Stimulated activated naive CD8-positive, alpha-beta T cell treated with anti-CD3 and anti-CD28 coated beads, Interleukin-15, Interleukin-2, amounts not matched to agents 100 U/mL and 50 U/mL, for 24 hours (primary cell): ENCODE measurements around the gene PTPRN.
A peak's percentile ranks its signal among the peaks of the same experiment; 100 is the strongest.
"Not testable (repeated sequence)": the region's sequence is repeated elsewhere in the genome, so short reads cannot be mapped to it uniquely, and the experiment has no call there.

Experiments used
- ATAC-seq: fragments of 150-1000 bp; cut with Tn5 transposase; one replicate; pipeline ENCODE4 v1.10.0; 2021
- DNase-seq: peaks from one replicate; pipeline ENCODE4 v3.0.0; 2021

The PTPRN gene

GRCh38 chr2:219270055-219270372 is 39.2 kb downstream of the PTPRN start:
- ATAC-seq (no peak), DNase-seq (no peak)

GRCh38 chr2:219269362-219270054 is 39.7 kb downstream of the PTPRN start:
- ATAC-seq (no peak), DNase-seq (no peak)

GRCh38 chr2:219268294-219268693 is 40.9 kb downstream of the PTPRN start:
- ATAC-seq (no peak), DNase-seq (no peak)

GRCh38 chr2:219266886-219267285 is 42.3 kb downstream of the PTPRN start:
- no peak for ATAC-seq
- no peak for DNase-seq

- ATAC-seq (no peak), DNase-seq (no peak)
These were observed 43.0 kb downstream of the PTPRN start for GRCh38 chr2:219266232-219266631.

- no peak for ATAC-seq
- no peak for DNase-seq
These were observed 48.0 kb downstream of the PTPRN start for GRCh38 chr2:219261024-219261855.

GRCh38 chr2:219258942-219259341 is 50.3 kb downstream of the PTPRN start:
- DNase-seq, ATAC-seq: not testable (repeated sequence)

GRCh38 chr2:219254590-219255201 is 54.5 kb downstream of the PTPRN start:
- DNase-seq (peak; percentile 41), ATAC-seq (peak; percentile 44)

- ATAC-seq = peak; percentile 75
- peak; percentile 92 for DNase-seq
These were observed 55.2 kb downstream of the PTPRN start, which contains the start of gene TUBA4A for GRCh38 chr2:219253753-219254589. Gene TUBA4A, minus strand, starts transcription at chr2:219253918. Its CDS starts 60 bp downstream, at chr2:219253858.

GRCh38 chr2:219252900-219253752 is 56.1 kb downstream of the PTPRN start, which contains the start of gene TUBA4B:
Gene TUBA4B, plus strand, starts transcription at chr2:219253243. Its CDS starts 165 bp downstream, at chr2:219253408.
- DNase-seq (peak; percentile 59), ATAC-seq (peak; percentile 6)

- no peak for DNase-seq
- ATAC-seq = no peak
These were observed 56.7 kb downstream of the PTPRN start for GRCh38 chr2:219252570-219252899.

GRCh38 chr2:219252084-219252483 is 57.1 kb downstream of the PTPRN start:
- ATAC-seq (no peak), DNase-seq (no peak)

- DNase-seq = no peak
- ATAC-seq = no peak
These were observed 57.5 kb downstream of the PTPRN start for GRCh38 chr2:219251656-219252055.

- DNase-seq (no peak), ATAC-seq (no peak)
These were observed 59.0 kb downstream of the PTPRN start for GRCh38 chr2:219250049-219250781.

GRCh38 chr2:219249203-219249980 is 59.8 kb downstream of the PTPRN start:
- no peak for ATAC-seq

GRCh38 chr2:219248845-219249202 is 60.4 kb downstream of the PTPRN start:
- DNase-seq (no peak), ATAC-seq (no peak)

More at GRCh38 chr2:219249203-219249980, 59.8 kb downstream of the PTPRN start:
- DNase-seq = peak; percentile 44

GRCh38 chr2:219247678-219248642 is 61.2 kb downstream of the PTPRN start:
- peak; percentile 69 for DNase-seq
- ATAC-seq = peak; percentile 78

GRCh38 chr2:219246559-219246958 is 62.6 kb downstream of the PTPRN start:
- DNase-seq (no peak), ATAC-seq (no peak)

GRCh38 chr2:219245899-219246230 is 63.3 kb downstream of the PTPRN start:
- DNase-seq (no peak), ATAC-seq (no peak)
